Measurements from ENCODE around the gene SMAD1.

- TF ChIP-seq EZH2 (optimal IDR thresholded peaks at IDR 0.05; ENCODE audit: low read depth, low read length) (no peak), CTCF (IDR thresholded peaks at IDR 0.05; ENCODE audit: low read length) (no peak), EZH2phosphoT487 (IDR thresholded peaks at IDR 0.05; ENCODE audit: low read length) (no peak)
These were observed 73.0 kb downstream of the SMAD1 start for GRCh38 chr4:145554691-145555090.

Measured in MM.1S (cell line).